Ishikawa (cell line): ENCODE results near the gene AP5Z1.

Experiments
- CEBPB ChIP-seq: IDR thresholded peaks from 2 replicates; pipeline ENCODE4 v1.6.1; 2012
- CREB1 ChIP-seq: IDR thresholded peaks from 2 replicates; pipeline ENCODE4 v1.6.1; 2012; ENCODE audit warnings: low read depth
- EGR1 ChIP-seq: IDR thresholded peaks from 2 replicates; pipeline ENCODE4 v1.6.1; 2012
- EP300 ChIP-seq: IDR thresholded peaks from 2 replicates; pipeline ENCODE4 v1.6.1; 2012; ENCODE audit warnings: borderline replicate concordance
- FOXM1 ChIP-seq: IDR thresholded peaks from 2 replicates; pipeline ENCODE4 v1.6.1; 2012; ENCODE audit warnings: low read depth, borderline replicate concordance
- NFIC ChIP-seq: IDR thresholded peaks from 2 replicates; pipeline ENCODE4 v1.6.1; 2012
- RAD21 ChIP-seq: IDR thresholded peaks from 2 replicates; pipeline ENCODE4 v1.6.1; 2012; ENCODE audit warnings: low read depth
- TAF1 ChIP-seq: IDR thresholded peaks from 2 replicates; pipeline ENCODE4 v1.6.1; 2012; ENCODE audit warnings: low read depth, mild to moderate bottlenecking
- TCF12 ChIP-seq: IDR thresholded peaks from 2 replicates; pipeline ENCODE4 v1.6.1; 2012; ENCODE audit warnings: low read depth
- TEAD4 ChIP-seq: IDR thresholded peaks from 2 replicates; pipeline ENCODE4 v1.6.1; 2012
- YY1 ChIP-seq: IDR thresholded peaks from 2 replicates; pipeline ENCODE4 v1.6.1; 2012; ENCODE audit warnings: low read depth
- ZBTB7A ChIP-seq: IDR thresholded peaks from 2 replicates; pipeline ENCODE4 v1.6.1; 2012; ENCODE audit warnings: low read depth
- TF ChIP-seq, protein P1 (sequence below): IDR thresholded peaks from 2 replicates; pipeline ENCODE4 v1.6.1; 2012
- TF ChIP-seq, protein P2 (sequence below): IDR thresholded peaks from 2 replicates; pipeline ENCODE4 v1.6.1; 2012
- TF ChIP-seq, protein P3 (sequence below): IDR thresholded peaks from 2 replicates; pipeline ENCODE4 v1.6.1; 2012; ENCODE audit warnings: low read depth, mild to moderate bottlenecking

The AP5Z1 gene

DNA sequence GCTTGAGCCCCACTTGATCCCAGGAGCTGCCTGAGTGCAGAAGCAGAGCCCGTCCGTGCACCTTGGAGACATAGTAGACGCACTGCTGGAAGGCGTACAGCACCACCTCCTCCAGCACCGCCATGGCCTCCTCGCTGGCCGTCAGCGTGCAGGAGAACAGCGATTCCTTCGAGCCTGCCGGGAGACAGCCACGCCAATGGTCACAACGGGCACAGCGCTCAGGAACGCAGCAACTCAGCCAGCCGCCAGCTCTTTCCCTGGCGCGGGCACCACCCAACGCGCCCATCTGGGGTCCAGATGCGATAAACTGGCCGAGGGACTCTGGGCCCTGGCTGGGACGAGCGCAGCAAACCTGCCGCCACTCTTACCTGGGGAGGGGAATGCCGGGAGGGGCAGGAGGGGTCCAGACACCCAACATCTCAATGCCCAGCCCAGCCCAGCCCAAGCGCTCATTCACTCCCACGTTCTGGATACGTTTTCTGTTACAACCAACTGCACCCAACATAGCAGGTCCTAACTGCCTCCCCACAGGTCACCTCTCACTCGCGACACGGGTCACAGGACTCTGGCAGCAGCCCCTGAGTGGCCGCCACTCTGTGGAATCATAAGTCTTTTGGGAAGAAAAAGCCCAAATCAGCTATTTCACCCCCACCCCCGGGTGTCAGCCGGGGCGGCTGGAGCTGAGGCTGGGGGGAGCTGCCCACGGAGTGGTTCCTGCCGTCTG, 41.9 kb downstream of the AP5Z1 start:
- TF ChIP-seq EP300 (no peak), TCF12 (no peak), RAD21 (no peak), CEBPB (no peak), NFIC (no peak), CREB1 (no peak), YY1 (no peak), FOXM1 (no peak), TEAD4 (no peak), ZBTB7A (no peak)
- TF ChIP-seq, protein P1, sequence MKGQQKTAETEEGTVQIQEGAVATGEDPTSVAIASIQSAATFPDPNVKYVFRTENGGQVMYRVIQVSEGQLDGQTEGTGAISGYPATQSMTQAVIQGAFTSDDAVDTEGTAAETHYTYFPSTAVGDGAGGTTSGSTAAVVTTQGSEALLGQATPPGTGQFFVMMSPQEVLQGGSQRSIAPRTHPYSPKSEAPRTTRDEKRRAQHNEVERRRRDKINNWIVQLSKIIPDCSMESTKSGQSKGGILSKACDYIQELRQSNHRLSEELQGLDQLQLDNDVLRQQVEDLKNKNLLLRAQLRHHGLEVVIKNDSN: no peak
- TF ChIP-seq, protein P2, sequence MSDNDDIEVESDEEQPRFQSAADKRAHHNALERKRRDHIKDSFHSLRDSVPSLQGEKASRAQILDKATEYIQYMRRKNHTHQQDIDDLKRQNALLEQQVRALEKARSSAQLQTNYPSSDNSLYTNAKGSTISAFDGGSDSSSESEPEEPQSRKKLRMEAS: no peak
- TF ChIP-seq, protein P3, sequence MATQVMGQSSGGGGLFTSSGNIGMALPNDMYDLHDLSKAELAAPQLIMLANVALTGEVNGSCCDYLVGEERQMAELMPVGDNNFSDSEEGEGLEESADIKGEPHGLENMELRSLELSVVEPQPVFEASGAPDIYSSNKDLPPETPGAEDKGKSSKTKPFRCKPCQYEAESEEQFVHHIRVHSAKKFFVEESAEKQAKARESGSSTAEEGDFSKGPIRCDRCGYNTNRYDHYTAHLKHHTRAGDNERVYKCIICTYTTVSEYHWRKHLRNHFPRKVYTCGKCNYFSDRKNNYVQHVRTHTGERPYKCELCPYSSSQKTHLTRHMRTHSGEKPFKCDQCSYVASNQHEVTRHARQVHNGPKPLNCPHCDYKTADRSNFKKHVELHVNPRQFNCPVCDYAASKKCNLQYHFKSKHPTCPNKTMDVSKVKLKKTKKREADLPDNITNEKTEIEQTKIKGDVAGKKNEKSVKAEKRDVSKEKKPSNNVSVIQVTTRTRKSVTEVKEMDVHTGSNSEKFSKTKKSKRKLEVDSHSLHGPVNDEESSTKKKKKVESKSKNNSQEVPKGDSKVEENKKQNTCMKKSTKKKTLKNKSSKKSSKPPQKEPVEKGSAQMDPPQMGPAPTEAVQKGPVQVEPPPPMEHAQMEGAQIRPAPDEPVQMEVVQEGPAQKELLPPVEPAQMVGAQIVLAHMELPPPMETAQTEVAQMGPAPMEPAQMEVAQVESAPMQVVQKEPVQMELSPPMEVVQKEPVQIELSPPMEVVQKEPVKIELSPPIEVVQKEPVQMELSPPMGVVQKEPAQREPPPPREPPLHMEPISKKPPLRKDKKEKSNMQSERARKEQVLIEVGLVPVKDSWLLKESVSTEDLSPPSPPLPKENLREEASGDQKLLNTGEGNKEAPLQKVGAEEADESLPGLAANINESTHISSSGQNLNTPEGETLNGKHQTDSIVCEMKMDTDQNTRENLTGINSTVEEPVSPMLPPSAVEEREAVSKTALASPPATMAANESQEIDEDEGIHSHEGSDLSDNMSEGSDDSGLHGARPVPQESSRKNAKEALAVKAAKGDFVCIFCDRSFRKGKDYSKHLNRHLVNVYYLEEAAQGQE: no peak

DNA sequence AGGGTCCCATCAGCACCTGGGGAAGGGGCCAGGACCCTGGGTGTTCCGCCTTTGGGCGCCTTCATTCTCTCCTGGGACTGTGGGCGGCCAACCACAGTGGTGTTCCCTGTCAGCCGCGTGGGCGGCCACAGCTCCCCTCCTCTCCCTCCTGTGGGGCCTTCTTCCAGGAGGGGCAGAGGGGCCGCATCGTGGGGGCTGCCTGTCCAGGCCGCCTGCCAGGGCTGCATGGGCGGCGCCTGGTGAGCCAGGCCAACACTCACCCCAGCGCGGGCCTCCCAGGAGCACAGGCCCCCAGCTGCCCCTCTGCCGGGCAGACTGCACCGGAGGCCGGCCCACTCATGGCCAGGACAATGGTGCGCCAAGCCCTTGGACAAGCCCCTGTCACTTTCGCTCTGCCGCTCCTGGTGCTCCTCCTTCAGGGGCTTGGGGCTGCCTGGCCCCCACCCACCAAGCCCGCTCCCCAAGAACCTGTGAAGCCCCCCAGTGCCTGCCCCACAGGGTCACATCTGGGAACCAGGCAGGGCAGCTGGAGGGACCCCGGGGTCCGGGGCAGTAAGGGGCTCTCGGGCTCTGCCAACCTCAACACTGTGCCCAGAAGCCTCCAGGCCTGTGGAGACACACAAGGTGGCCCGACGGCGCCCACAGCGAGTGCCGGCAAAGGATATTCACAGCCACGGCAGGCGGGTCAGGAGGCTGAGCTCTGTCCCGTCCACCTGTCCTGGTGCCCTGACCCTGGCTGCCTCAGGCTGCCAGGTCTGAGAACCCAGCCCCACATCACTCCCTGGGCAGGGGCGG, 42.8 kb downstream of the AP5Z1 start:
- no peak for TF ChIP-seq TCF12
- no peak for TF ChIP-seq FOXM1
- TF ChIP-seq CREB1: no peak
- TF ChIP-seq TEAD4: no peak
- TF ChIP-seq YY1: no peak
- no peak for TF ChIP-seq RAD21
- TF ChIP-seq, protein P1: no peak
- no peak for TF ChIP-seq EGR1
- TF ChIP-seq NFIC: no peak
- TF ChIP-seq, protein P3: no peak
- no peak for TF ChIP-seq ZBTB7A
- no peak for TF ChIP-seq TAF1
- TF ChIP-seq, protein P2: no peak
- no peak for TF ChIP-seq CEBPB
- no peak for TF ChIP-seq EP300

DNA sequence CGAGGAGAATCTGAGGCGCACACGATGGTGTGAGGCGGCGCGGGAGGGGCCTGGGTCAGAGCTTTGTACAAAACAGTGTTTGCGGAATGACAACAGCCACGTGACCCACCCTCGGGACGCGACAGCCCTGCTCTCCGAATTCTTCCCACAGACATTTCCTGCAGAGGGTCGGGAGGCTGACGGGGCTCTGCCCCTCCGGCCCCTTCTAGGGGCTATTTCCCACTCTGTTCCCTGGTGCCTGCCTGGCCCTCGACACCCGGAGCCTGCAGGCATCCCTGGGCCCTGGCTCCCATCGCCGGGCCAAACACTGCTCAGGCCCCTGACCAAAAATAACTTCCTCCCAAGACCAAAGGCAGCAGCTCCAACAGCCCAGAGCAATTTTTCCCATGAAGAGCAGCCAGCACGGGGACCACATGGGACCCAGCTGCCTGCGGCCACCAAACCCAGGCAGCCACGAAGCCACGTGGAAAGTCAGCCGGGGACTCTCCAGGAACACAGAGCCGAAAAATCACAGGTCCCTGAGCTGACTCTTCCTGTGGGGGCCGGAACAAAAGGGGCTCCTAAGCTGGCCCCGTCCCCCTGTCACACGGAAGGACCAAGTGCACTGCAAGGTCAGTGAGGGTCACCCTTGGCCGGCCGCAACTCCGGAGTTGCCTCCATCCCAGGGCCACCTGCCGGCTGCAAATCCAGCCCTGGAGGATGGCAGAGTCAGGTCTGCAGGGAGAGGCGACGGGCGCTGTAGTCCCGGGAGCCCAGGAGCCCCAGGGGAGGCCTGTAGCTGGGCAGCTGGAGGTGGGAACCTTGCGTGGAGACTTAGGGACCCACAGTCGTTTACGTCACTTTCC, 44.4 kb downstream of the AP5Z1 start:
- TF ChIP-seq, protein P2: no peak
- TF ChIP-seq CEBPB (no peak), CREB1 (no peak)
- TF ChIP-seq, protein P3: no peak
